Esophagus (tissue), 2 donors: Measurements from ENCODE around the gene ANKRD22. TPM values are rescaled to one million over a fixed set of nuclear protein-coding genes. Genes with fewer than 3 reads are reported as not detected.

Source experiments
- H3K27ac ChIP-seq, 2 donors: one replicate each; pipeline ENCODE4 v1.5.1; 2013; ENCODE audit warnings: low read depth in 2 of 2, mild to moderate bottlenecking in 2 of 2, inconsistent platforms in 1 of 2, low read length in 1 of 2, moderate library complexity in 1 of 2
- H3K27me3 ChIP-seq, 2 donors: one replicate each; pipeline ENCODE4 v1.6.1; 2013; ENCODE audit warnings: low read length in 2 of 2, control low read depth in 1 of 2, mild to moderate bottlenecking in 1 of 2; ENCODE audit not compliant: insufficient read depth in 2 of 2, control insufficient read depth in 1 of 2
- H3K36me3 ChIP-seq, 2 donors: one replicate each; pipeline ENCODE4 v1.6.1; 2013; ENCODE audit warnings: low read length in 1 of 2; ENCODE audit not compliant: control insufficient read depth in 2 of 2, insufficient read depth in 2 of 2
- H3K4me1 ChIP-seq, 2 donors: one replicate each; pipeline ENCODE4 v1.6.1; 2013; ENCODE audit warnings: low read length in 1 of 2; ENCODE audit not compliant: control insufficient read depth in 2 of 2, insufficient read depth in 2 of 2
- H3K4me3 ChIP-seq, 2 donors: one replicate each; pipeline ENCODE4 v1.5.1; 2013; ENCODE audit warnings: low read length in 2 of 2, mild to moderate bottlenecking in 2 of 2, low read depth in 1 of 2, moderate library complexity in 1 of 2
- H3K9me3 ChIP-seq, 2 donors: one replicate each; pipeline ENCODE4 v1.6.1; 2013; ENCODE audit warnings: mild to moderate bottlenecking in 2 of 2, low read depth in 1 of 2, low read length in 1 of 2, moderate library complexity in 1 of 2; ENCODE audit not compliant: control insufficient read depth in 2 of 2, insufficient read depth in 1 of 2
- WGBS, 2 donors: extraction: QIAGEN DNeasy Blood & Tissue Kit; methylation state at CpG; one replicate each; pipeline ENCODE4 v1.1.7; 2013; 5-methylcytosine and 5-hydroxymethylcytosine counted together
- polyA plus RNA-seq, 2 donors: library from polyadenylated mRNA; stranded (reverse); fragments of 200-250 nt; gene quantifications; one replicate each; pipeline ENCODE4 v1.2.3, GENCODE V29; 2013
- donor health status: healthy with polysubstance abuse.
- donor health status: Bipolar disorder and iron deficiency.

ANKRD22 gene
- polyA plus RNA-seq, 2 donors = 31.5 to 46.0 TPM

DNA sequence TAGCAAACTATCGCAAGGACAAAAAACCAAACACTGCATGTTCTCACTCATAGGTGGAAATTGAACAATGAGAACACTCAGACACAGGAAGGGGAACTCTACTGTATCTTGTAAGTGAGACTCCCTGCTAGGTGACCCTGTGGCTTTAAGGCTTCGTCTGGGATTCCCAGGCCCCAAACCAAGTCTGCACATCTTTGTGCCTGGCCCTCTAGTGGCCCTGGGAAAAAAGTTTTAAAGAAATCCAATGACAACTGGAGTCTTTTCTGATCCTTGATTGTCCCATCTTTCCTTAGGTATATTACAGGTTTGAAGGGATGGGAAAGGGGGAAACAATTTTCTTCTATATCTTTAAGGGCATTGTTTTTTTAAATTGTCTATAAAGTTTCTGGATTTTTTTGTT, 59.7 kb downstream of the ANKRD22 start:
- H3K4me1 ChIP-seq = no peaks in the 10 kb centered on the region
- WGBS, 2 donors = 50 to 54% methylated on average over 2 of the region's 2 CpGs
- no peaks in the 10 kb centered on the region for H3K9me3 ChIP-seq

DNA sequence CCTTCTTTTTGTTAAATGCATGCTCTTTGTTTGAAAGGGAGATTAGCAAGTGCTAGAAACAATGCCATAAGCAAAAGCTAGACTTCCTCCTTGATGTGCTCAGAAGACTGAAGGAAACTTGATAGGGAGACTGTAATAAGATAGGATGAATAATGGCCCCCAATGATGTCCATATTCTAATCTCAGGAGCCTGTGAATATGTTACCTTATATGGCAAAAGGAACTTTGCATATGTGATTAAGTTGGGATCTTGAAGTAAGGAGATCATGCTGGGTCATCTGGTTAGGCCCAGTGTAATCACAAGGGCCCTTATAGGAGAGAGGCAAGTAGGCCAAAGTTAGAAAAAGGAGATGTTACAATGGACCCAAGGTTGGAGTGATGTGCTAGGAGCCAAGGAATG, 62.7 kb downstream of the ANKRD22 start:
- no peaks in the 10 kb centered on the region for H3K9me3 ChIP-seq
- H3K27ac ChIP-seq = no peak overlapping the region
- H3K4me3 ChIP-seq = no peak overlapping the region
- H3K27me3 ChIP-seq = no peaks in the 10 kb centered on the region
- no peaks in the 10 kb centered on the region for H3K36me3 ChIP-seq
- no peaks in the 10 kb centered on the region for H3K4me1 ChIP-seq

More for the DNA sequence above, 59.7 kb downstream of the ANKRD22 start:
- no peak overlapping the region for H3K4me3 ChIP-seq
- no peak overlapping the region for H3K27ac ChIP-seq
- H3K27me3 ChIP-seq = no peaks in the 10 kb centered on the region
- H3K36me3 ChIP-seq = no peaks in the 10 kb centered on the region

DNA sequence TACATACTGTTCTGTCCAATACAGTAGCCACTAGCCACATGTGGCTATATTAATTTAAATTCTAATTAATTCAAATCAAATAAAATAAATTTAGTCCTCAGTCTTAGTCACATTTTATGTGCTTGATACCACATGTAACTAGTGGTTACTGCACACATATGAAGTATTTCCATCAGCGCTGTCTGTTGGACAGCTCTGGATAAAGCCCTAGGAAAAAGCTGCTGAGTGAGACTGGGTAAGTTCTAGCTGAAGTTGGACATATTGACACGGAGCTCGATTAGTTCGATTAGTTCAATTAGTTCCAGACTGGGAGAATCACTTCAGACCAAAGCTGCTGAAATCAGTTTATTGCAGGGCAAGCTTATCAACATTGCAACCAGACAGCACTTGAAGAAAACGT, 64.2 kb downstream of the ANKRD22 start:
- H3K27ac ChIP-seq = no peak overlapping the region
- H3K27me3 ChIP-seq = no peaks in the 10 kb centered on the region
- no peaks in the 10 kb centered on the region for H3K36me3 ChIP-seq
- no peak overlapping the region for H3K4me3 ChIP-seq
- no peaks in the 10 kb centered on the region for H3K9me3 ChIP-seq
- H3K4me1 ChIP-seq = no peaks in the 10 kb centered on the region
- 86 to 92% methylated on average over 5 of the region's 5 CpGs for WGBS, 2 donors

DNA sequence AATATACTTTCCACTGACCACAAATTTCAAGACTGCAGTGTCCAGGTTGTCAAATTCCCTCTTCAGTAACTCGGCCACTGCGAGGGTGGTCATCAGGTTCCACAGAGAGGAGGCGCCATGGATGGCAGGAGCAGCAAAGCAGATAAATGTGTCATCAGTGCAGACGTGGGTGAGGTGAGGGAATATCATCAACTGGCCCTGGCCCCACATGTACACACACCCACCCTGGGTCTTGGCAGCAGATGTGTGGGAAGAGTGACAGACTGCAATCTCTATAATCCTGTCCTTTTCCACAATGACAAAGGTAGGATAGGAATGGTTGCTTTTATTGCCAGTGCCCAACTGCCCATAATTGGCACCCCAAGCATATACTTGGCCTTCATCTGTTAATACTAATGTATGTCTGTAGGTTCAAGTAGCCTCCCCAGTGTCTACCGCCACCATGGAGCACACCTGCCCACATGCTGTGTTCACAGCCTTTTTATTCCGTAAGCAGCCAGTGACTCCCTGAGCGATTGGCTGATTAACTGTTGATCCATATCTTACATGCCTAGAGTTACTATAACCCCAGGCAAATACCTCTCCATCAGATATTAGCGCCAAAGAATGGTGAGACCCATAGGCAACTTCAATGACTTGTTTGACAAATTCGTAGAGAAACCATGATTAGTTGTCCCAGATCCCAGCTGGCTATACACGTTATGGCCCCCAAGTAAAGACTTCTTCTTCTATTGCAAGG, 65.4 kb downstream of the ANKRD22 start:
- Histone ChIP-seq H3K4me1 (no peaks in the 10 kb centered on the region), H3K4me3 (no peak overlapping the region), H3K27me3 (no peaks in the 10 kb centered on the region), H3K27ac (no peak overlapping the region), H3K9me3 (no peaks in the 10 kb centered on the region), H3K36me3 (no peaks in the 10 kb centered on the region)
- 88 to 89% methylated on average over 10 of the region's 10 CpGs for WGBS, 2 donors

DNA sequence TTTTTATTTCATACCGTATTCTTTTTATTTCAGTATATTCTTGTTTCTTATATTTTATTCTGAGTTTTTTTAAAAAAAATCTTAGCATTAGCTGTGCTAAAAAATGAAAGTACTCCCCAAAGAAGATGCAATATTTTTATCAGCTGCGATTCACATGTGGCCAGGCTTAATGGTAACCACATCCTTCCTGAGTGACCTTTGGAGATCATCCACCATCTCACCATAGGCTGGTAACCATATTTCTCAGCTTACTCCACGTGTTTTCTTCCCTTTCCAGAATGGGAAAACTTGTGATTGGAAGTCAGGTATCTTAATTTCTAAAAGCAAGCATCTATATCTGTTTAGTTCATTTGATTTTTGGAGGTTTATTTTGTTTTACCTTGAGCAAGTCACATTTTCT, 67.9 kb downstream of the ANKRD22 start:
- 67 to 78% methylated on average over 3 of the region's 3 CpGs for WGBS, 2 donors
- H3K27ac ChIP-seq = no peak overlapping the region
- no peak overlapping the region for H3K4me3 ChIP-seq
- H3K27me3 ChIP-seq = no peaks in the 10 kb centered on the region
- no peaks in the 10 kb centered on the region for H3K36me3 ChIP-seq
- no peaks in the 10 kb centered on the region for H3K9me3 ChIP-seq
- no peaks in the 10 kb centered on the region for H3K4me1 ChIP-seq

DNA sequence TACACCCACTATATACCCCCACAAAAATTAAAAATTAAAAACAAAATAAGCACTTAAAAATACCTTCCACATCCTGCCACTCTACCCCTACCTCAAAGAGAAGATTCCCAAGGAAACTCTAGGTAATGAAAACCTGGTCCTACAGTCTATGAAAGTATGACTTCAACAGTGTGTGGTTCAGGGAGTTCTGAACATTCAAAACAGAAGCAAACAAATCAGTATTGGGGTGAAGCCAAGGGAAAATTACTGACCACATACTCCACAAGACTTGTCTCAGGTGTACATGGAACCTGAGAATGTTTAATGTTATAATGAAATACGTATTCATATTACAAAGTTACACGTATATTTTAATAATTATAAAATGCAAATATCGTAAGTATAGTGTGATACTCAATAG, 69.4 kb downstream of the ANKRD22 start:
- Histone ChIP-seq H3K36me3 (no peaks in the 10 kb centered on the region), H3K4me1 (no peaks in the 10 kb centered on the region), H3K27me3 (no peaks in the 10 kb centered on the region), H3K27ac (no peak overlapping the region), H3K9me3 (no peaks in the 10 kb centered on the region), H3K4me3 (no peak overlapping the region)
- 90 to 94% methylated on average over 3 of the region's 3 CpGs for WGBS, 2 donors

DNA sequence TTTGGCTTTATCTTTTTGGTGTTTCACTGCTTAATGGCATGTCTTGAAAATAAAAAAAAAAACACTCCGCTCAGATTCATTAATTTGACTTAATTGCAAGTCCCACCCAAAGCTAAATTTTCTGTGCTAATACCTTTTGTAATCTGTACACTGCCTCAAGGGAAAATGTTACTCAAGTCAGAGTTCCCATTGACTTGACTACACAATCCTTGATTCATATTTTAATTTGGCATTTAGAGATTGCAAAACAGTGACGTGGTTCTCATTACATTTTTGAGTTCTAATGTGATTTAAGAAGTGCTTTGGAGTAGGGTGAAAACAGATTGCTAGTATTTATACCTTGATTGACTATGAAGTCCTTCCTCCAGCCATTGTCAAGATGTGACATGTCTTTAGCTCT, 70.4 kb downstream of the ANKRD22 start:
- Histone ChIP-seq H3K9me3 (no peaks in the 10 kb centered on the region), H3K36me3 (no peaks in the 10 kb centered on the region), H3K27me3 (no peaks in the 10 kb centered on the region), H3K4me3 (no peak overlapping the region), H3K27ac (no peak overlapping the region), H3K4me1 (no peaks in the 10 kb centered on the region)
- 41 to 53% methylated on average over 2 of the region's 2 CpGs for WGBS, 2 donors

Other genes with a start within 250 kb of the ANKRD22 start
- 10 to 100 TPM in 1 of 2 donors, 1 to 10 TPM in 1; 3.0 to 20.8 TPM for gene LIPF, start 187.4 kb downstream of the ANKRD22 start, polyA plus RNA-seq
- gene LIPK, start 145.6 kb downstream of the ANKRD22 start, polyA plus RNA-seq = 1 to 10 TPM in 1 of 2 donors, under 1 TPM in 1; 0.12 to 1.2 TPM
- gene LIPN, start 91.8 kb downstream of the ANKRD22 start, polyA plus RNA-seq = 1 to 10 TPM in 1 of 2 donors, not detected in 1; 1.0 TPM
- not detected for gene LIPM, start 49.1 kb downstream of the ANKRD22 start, polyA plus RNA-seq
- 1 to 10 TPM; 1.6 to 1.9 TPM for gene STAMBPL1, start 28.4 kb upstream of the ANKRD22 start, polyA plus RNA-seq
- gene ACTA2, start 100.9 kb upstream of the ANKRD22 start, polyA plus RNA-seq = 100 to 1,000 TPM; 164 to 713 TPM
- 10 to 100 TPM in 1 of 2 donors, 1 to 10 TPM in 1; 8.8 to 10.2 TPM for gene FAS, start 139.0 kb upstream of the ANKRD22 start, polyA plus RNA-seq